ENCODE results near the gene CLEC7A.

The CLEC7A gene

DNA sequence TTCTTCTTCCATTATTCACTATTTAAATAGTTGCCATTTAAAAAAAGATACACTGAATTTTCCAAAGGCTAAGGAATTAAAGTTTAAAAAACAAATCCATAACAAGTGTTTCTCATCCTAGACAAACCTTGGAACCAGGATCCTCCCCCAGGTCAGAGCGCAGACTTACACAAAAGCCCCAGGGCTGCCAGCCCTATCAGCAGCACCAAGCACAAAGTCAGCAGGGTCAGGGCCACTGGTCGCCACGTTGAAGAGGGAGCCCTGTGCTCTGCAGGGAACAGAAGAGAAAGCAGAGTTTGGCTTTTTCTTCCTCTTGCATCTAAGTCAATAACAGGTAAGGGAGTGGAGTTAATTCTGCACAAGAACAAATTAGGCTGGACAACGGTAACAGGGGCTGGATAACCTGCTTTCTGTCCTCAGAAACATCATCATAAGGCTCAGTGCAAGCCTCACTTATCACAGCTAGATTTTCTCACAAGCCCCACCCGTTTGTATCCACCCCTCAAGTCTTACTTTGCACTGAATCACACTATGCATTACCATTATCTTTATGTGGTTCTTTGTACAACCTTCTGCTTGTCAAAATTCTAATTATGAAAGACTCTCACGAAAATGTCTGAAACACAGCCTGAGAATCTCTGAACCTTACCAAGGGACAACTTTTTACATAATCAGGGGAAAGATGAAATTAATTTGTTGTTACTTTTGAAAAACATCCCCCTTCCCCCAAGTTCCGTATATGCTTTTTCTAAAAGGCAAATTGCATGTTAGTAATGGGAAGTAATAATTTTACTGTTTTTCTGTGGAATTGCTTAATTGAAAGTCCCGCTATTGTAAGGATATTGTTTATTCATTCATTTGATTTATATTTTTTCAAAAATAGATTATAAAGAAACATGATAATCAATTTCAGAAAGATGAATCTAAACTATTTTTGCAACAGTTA, 40.8 kb downstream of the CLEC7A start:
- DNase-seq = no peak

GRCh38 chr12:10088031-10088430, 42.0 kb downstream of the CLEC7A start:
- no peak for DNase-seq

GRCh38 chr12:10086387-10086786, 43.6 kb downstream of the CLEC7A start:
- DNase-seq = no peak

DNA sequence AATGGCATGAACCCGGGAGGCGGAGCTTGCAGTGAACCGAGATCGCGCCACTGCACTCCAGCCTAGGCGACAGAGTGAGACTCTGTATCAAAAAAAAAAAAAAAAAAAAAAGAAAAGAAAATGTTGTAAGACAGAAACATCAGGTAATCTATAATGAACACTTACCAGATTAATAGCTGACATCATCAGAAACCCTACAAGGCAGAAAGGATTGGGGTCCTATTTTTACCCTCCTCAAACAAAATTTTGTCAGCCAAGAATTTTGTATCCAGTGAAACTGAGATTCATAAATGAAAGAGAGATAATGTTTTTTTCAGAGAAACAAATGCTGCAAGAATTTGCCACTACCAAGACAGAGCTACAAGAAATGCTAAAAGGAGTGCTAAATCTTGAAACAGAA, 45.3 kb downstream of the CLEC7A start:
- no peak for DNase-seq

DNA sequence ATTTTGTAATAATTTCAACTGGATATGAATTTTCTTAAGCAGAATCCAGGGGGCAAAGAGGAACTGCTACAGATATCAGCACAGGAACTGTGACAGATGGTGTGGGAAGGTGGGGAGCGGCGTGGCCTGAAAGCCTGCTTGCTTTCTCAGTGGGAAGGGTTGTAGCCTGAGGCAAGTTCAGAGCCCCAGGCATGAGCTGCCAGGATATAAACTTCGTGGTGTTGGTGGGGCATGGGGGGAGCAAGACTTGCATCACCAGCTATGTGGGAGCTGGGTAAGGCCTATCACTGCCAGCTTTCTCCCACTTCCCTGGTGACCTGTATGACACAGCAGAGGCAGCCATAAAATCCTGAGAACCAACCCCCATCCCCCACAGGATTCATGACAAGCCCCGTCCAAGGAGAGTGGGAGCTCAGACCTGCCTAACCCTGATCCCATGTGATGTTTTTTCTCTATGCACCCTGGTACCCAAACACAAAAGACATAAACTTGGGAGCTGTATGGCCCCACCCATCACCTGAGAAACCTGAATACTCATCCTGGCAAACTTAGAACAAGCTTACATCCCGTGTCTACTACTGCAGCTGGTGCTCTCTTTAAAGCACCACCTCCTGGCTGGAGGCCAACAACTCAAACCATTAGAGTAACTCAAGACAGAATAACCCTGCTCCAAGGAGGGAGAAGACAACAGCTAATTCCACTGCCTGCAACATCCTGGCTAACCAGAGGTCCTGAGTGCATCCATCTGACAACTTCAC, 47.7 kb downstream of the CLEC7A start:
- no peak for DNase-seq

GRCh38 chr12:10075451-10075850, 54.5 kb downstream of the CLEC7A start:
- DNase-seq = no peak

DNA sequence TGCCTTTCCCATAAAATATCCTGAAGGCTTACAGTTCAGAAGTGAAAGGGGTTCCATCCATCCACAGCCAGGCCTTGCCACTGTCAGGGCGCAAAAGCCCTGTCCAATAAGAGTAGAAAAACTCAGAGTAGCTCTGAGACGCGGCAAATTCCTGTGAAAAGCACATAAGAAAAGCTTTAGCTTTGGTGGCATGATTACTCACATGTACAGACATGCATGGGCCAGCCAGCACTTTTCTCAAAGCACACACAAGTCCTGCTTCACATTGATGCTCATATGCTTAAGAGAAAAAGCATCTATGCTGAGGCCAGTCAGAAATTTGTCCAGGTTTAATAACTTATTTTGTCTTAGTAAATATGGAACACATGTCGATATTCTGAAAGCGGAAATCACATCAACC, 56.7 kb downstream of the CLEC7A start:
- DNase-seq = no peak

DNA sequence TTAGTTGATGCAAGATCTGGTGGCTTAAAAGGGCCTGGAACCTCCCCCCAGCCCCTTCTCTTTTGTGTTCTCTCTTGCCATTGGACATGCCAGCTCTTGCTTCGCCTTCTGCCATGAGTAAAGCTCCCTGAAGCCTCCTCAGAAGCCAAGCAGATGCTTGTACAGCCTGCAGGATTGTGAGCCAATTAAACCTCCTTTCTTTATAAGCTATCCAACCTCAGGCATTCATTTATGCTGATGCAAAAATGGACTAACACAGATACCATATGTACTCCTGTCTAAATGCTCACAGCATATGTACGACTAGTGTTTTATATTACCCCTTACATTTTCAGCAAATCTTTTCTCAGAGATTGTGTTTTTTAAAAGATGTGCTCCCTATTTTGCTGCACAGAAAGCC, 57.9 kb downstream of the CLEC7A start:
- no peak for DNase-seq

- no peak for DNase-seq
Observed at GRCh38 chr12:10070380-10070779, 59.6 kb downstream of the CLEC7A start.

- DNase-seq = no peak
Observed at GRCh38 chr12:10069976-10070375, 60.0 kb downstream of the CLEC7A start.

GRCh38 chr12:10069099-10069498, 60.9 kb downstream of the CLEC7A start:
- DNase-seq = no peak

- DNase-seq = no peak
Observed at GRCh38 chr12:10068644-10069043, 61.4 kb downstream of the CLEC7A start.

DNA sequence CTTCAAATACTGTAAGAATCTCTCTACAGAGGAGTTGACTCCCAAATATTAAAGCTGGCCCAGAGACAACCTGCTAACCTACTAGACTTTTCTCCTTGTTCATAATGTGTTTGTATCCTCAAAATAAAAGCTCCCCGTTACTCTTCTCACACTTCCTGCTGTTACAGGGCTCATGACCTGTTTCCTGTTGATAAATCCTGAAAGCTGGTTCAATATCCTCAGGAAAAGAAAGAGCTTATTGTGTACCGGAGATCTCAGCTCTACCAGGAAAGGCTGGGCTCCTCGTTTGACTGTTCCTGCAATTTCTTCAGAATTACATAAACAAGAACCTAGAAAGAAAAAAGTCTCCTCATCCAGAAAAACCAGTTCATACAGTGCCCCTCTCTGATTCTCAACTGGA, 62.1 kb downstream of the CLEC7A start:
- DNase-seq = no peak

GRCh38 chr12:10067264-10067663, 62.7 kb downstream of the CLEC7A start:
- no peak for DNase-seq
